Stimulated activated CD4-positive, alpha-beta T cell treated with anti-CD3 and anti-CD28 coated beads, Interleukin-1b, Interleukin-23, amount 100 ng/mL, for 4 hours (primary cell): ENCODE results near the gene UPK1B.
A peak's percentile ranks its signal among the peaks of the same experiment; 100 is the strongest.

Experiments used
- DNase-seq, 2 donors: peaks; one replicate each; pipeline ENCODE4 v3.0.0-alpha.2; 2020; ENCODE audit warnings: low read depth in 2 of 2

UPK1B gene

GRCh38 chr3:119176778-119177177 is 3.4 kb downstream of the UPK1B start:
- DNase-seq, result no peak

DNA sequence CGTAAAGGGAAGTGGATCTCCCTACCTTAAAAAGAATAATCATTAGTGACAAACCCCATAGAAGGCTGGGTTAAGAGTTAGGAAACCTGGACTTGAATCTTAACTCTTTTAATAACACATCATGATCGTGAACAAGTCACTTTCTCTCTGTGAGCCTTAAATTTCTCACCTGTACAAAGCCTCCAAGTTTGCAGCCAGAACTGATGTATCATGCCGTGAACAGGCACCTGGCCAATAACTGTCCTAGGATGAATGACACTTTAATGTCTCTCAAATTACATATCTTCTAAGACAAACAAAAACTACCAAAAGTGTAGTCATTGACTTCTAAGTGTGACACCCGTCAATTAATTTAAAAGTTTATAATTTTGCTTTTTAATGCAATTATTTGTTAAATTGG is 3.9 kb downstream of the UPK1B start:
- no peak for DNase-seq

DNA sequence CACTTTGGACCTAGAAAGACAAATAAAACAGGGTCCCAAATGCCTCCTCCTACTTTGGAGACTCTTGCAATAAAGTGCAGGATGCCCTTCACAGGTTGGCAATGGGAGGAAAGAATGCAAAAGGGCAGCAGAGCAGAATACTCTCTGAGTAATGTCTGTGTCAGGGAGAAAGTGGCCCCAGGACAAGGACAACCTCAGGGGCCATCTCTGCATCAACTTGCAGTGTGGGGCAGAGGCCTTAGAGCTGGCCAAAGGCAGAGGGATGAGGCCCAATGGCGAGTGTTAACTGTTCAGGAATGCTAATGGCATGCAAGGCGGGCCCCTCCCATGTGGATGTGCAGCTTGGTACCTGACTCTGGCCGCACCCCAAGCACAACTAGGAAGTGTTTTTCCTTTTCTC is 8.4 kb downstream of the UPK1B start:
- no peak for DNase-seq

DNA sequence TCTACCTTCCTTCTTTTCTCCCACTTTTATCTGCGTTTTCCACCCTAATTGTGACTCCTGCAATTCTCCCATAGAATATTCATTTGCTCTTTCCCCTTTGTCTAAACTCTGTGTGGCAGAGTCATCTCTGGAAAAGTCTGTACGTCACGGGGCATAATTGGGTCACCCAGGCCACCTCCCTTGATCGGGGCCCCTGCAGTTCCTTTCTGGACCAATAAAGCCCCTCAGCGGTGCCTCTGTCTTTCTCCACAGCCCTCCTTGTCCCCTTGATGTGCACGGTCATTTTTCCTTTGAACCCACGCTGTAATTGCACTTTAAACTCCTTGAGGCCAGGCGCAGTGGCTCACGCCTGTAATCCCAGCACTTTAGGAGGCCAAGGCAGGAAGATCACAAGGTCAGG is 10.7 kb downstream of the UPK1B start:
- no peak for DNase-seq

DNA sequence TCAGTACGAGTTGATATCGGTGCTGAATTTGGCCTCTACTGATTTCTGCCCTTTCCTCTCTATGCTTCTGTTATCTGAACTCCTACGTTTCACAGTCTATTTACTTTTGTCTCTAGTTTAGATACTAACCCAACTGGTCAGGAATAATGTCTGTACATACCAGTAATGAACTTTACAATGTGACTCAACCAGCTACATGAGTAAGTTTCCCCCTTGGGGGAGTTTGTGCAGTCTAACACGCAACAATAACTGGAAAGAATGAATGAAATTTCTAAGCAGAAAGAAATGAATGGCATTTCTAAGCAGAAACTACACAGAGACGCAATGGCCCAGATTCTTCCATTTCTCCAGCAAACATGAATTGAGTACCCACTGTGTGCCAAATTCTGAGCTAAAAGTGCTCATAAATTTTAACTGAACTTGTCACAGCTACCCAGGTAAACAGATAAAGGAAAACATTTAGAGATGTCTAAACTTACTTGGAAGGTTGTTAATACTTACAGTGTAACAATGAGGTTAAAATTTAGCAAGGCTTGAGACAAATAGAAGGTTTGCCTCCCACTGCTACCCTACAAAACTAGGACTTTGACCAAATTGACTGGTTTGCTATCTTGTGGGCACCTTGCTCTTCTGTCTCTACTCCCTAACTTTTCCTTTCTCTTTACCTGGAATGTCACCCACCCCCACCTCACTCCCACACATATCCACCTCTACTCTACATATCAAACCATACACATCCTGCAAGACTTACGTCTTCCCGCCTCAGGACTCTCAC is 11.6 kb downstream of the UPK1B start:
- DNase-seq, result no peak

DNA sequence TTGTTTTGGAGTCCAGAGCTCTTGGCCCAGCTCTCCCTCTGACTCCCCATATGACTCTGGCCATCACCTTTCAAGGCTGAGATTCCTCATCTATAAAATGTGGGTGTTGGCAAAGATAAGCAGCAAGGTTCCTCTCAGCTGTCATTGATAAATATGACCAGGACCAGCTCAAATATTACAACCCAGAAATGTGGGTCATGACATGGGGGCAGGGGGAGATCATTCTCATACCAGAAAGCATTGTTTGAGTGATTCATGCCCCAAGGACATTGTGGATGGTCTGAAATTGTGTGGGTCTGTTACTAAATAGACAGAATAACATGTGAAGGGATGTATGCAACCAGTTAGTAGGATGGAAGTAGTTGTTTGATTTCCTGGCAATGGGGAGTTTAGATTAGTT is 13.9 kb downstream of the UPK1B start:
- no peak for DNase-seq

DNA sequence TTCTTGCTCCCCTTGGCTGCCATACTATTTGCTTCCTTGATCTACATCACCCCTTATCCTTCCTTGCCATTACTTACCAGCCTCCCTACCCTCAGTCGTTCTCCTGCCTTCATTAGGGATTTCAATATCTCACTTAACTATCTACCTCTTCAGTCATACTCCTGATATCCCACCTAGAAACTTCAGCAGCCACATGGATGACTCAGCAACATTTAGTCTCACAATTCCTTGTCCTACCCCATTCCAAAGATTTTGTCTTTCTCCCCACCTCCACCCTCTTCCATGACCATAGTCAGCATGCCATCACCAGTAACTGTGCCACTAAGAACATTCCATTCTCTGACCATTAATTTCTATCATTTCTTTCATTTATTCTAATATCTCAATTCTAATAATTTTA is 18.4 kb downstream of the UPK1B start:
- no peak for DNase-seq

DNA sequence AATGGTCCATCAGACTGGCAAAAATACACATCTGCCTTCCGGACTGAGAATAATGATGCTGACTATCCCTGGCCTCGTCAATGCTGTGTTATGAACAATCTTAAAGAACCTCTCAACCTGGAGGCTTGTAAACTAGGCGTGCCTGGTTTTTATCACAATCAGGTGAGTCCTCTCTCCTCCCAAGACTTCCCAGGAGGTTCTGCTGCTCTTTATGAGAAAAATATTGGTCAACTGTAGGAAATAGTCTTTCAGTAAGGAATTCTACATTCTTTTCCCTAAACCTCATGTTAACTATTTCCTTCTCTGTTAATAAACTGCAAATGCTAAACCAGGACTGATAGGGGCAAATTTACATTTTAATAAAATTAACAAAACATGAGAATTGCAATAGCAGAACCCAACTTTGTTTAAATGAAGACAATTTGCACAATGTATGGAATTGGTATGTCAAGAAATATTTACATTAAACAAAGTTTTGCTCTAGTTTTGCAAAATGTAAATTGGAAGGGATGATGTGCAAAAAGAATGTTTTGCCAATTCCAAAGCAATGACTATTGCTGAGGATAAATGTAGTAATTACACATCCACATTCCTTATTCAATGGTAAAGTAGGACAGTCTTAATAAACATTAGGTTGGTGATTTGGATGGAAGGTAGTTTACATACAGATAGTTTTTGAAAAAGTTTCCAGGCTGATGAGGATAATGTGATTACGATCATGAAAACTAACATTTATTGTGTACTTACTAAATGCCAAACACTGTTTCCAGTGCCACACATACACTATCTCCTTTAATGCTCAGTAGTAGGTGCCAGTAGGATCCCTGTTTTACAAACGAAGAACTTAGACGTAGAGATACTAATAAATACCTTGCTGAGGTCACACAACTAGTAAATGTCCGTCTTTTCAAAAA is 21.1 kb downstream of the UPK1B start:
- DNase-seq, result no peak

DNA sequence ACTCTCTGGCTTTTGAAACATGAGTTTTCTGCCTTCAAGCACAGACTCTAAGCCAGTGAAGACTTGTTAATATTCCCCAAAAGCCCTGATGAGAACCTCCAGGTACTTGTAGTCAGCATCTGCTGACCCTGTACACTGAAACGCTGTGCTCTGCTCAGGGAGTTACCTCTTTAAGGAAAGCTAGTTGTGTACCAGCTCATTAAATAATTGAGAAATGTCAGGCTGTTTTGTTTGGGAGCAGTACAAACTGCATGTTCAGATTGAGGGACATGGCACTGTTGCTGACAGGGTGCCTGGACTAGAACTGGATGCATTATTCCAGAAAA is 21.7 kb downstream of the UPK1B start:
- no peak for DNase-seq

GRCh38 chr3:119195911-119196310 is 22.5 kb downstream of the UPK1B start:
- no peak for DNase-seq

GRCh38 chr3:119205209-119205608 is 31.8 kb downstream of the UPK1B start:
- no peak for DNase-seq

DNA sequence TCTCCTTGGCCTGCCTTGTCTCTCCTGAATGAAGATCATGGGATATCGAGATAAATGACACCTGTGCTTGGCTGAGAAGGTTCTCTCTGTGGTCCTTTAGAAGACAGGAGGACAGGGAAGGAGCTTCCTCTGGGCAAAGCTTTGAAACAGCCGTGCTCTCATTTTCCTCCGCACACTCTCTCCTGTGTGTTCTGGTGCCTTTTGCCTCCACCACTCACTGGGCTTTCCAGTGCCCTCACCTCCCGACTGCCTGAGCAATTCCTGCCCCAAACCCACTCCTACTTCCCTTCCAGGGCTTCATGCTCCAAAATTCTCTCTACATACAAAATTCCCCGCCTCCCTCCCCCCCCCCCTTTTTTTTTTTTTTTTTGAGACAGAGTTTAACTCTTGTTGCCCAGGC is 32.3 kb downstream of the UPK1B start:
- no peak for DNase-seq

DNA sequence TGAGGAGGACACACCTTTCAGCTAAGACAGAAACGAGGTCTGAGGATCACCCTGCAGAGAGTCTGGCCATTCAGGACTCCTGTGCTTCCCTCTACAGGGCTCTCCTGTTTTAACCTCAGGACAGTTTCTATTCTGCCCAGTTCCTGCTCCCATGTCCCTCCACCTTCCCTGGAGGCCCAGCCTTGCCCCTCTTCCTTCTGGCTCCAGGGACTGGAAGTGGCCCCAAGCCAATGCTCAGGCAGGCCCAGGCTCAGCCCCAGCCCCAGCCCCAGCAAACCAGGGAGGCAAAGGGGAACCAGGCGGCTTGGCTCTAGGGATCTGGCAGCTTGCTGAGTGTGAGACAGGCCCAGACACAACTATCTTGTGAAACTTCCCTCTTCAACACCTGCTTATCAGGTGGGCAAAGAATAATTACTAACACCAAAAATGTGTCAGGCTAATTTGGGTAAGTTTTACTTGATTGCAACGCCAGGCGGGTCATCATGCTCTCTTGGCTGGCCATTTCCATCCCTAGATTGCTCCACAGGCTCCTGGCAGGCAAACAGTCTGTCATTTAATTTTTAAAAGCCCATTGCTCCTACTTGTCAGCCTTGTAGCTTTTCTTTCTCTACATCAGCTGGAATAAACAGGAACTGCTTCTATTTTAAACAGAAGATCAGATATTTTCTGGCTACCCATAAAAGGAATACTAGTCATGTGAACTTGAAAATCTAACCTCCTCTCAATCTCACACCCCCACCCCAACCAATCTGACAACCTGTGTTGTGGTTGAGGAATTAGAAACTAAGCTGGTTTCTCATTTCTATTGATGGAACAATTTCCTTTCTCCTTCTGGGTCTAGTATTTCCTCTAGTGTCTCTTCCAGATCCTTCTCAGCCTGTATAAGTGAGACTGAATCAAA is 33.5 kb downstream of the UPK1B start:
- DNase-seq, result no peak

DNA sequence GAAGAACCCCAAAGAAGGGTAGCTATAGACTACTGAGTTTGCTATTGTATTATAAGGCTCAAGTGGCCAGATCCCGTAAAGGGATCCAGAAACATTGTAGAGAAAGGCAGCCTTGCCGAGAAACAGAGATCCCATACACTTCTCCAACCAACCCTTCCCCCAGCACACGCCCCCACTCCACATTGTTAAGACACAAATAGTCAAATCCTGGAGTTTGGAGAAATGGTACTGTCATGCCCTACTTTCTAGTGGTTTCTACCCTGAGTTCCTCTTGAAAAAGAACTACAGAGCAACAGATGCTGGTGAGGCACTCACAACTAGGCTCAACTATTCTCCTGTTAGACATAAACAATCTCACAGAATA is 34.1 kb downstream of the UPK1B start:
- no peak for DNase-seq

- no peak for DNase-seq
These were observed 37.8 kb downstream of the UPK1B start for GRCh38 chr3:119211193-119211592.

- no peak for DNase-seq
These were observed 38.4 kb downstream of the UPK1B start for GRCh38 chr3:119211803-119212202.

DNA sequence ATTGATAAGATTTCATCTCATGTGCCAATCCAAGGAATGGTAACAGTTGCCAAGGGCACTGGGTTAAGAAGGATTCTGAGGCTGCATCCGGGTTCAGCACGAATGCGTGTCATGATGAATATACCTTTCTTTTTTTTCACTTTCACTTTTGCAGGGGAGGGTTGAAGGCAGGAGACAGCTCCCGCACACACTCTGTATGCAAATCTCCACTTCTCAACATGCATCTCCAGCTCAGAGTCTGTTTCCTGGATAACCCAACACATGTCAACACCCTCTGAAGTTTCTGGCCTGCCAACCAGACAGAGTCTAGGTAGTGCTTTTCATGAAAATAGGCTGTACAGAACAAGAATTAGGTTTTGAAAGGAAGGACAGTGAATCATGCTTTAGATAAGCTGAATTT is 45.7 kb downstream of the UPK1B start:
- DNase-seq, result peak in 1 of 2 donors; percentile 15

GRCh38 chr3:119220198-119220597 is 46.8 kb downstream of the UPK1B start:
- no peak for DNase-seq

- DNase-seq, result no peak
These were observed 47.7 kb downstream of the UPK1B start for GRCh38 chr3:119220970-119221667.

GRCh38 chr3:119221779-119222320 is 48.5 kb downstream of the UPK1B start:
- DNase-seq, result no peak

DNA sequence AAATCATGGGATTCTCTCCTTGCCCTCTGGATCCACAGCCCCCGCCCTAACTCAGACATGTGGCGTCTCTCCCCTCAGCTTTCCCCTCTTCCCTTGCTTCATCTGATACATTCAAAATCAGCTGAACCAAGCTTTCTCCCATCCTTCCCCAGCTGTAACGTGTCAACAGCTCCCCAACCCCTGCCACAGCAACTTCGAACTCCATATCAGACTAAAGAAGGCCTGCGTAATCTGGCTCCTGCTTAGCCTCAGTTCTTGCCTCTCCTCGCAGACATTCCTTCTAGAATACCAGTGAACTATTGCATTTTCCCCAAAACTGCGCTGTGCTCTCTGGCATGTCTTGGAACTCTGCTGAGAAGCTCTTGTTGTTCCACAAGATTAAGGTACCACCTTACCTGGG is 49.0 kb downstream of the UPK1B start:
- DNase-seq, result no peak
